ENCODE data around the gene HERC2. TPM values are rescaled to one million over a fixed set of nuclear protein-coding genes. Genes with fewer than 3 reads are reported as not detected.

Gene HERC2
- polyA plus RNA-seq, 1 of the 3 experiments (the other 2 are of a cell fraction): 22.3 TPM

DNA sequence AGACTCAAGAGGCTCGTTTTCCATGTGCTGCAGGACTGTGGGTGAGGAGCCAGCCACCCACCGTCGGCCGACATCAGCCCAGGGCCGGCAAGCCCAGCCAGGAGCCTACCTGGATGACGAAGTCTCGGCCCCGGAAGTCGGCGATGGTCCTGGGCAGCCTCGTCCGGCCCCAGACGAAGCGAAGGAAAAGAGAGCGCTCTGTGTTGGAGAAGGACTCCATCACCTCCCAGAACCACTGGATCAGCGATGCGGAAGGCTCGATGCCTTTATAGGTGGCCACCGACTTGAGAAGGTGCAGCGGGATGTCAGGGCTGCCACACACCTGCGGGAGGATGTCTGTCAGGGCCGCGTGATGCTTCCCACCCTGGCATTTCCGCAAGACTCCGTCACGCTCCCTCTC lies 209.0 kb downstream of the HERC2 start:
- no peak for DNase-seq
- H3K9me3 ChIP-seq: no peaks in the 10 kb centered on the region
- H3K4me1 ChIP-seq (ENCODE audit: control insufficient read depth in 1 of 2, insufficient read depth in 2 of 2, low read depth in 1 of 2, low read length in 1 of 2): no peaks in the 10 kb centered on the region
- ChIA-PET POLR2A (no interaction called here), CTCF (interaction anchor here (1.1 to 2.5 kb wide), 3 partner anchors 13 to 1222 kb away, joined by 3 to 19 read pairs (median 7); no protein-coding TSS in a partner anchor)
- H3K9ac ChIP-seq: no peak overlapping the region
- no peak overlapping the region for H3K27ac ChIP-seq (ENCODE audit: low read depth in 2 of 2, low read length in 1 of 2)
- H2AFZ ChIP-seq (ENCODE audit: low read depth): no peak overlapping the region
- 96% methylated on average over 19 of the region's 26 CpGs for WGBS (ENCODE audit: low lambda C conversion rate)
- peaks cover 4% of the 10 kb centered on the region for H3F3A ChIP-seq (replicated peaks; ENCODE audit: insufficient read depth)
- no peaks in the 10 kb centered on the region for H3K9me2 ChIP-seq
- no peak overlapping the region for H3K4me2 ChIP-seq
- H3K36me3 ChIP-seq (replicated peaks in 1 of 2; ENCODE audit: control insufficient read depth in 1 of 2, insufficient read depth in 2 of 2, low read length in 1 of 2): peaks cover 8 to 57% of the 10 kb centered on the region in 2 experiments
- H3K4me3 ChIP-seq (ENCODE audit: low read depth in 2 of 2, low read length in 1 of 2): no peak overlapping the region
- TF ChIP-seq POLR2AphosphoS5 (IDR thresholded peaks at IDR 0.05; ENCODE audit: low read depth, low read length) (no peak), TEAD4 (IDR thresholded peaks at IDR 0.05; ENCODE audit: borderline replicate concordance, insufficient read depth) (no peak), CHD2 (IDR thresholded peaks at IDR 0.05; ENCODE audit: low read length, partially characterized antibody) (no peak), YY1 (IDR thresholded peaks at IDR 0.05; ENCODE audit: low read depth) (no peak), GATA2 (CRISPR knock-in tag; IDR thresholded peaks at IDR 0.05) (no peak), TAF1 (IDR thresholded peaks at IDR 0.05; ENCODE audit: borderline replicate concordance, low read depth, low read length) (no peak), FOSL2 (IDR thresholded peaks at IDR 0.05; ENCODE audit: borderline replicate concordance, low read depth) (no peak), RXRA (IDR thresholded peaks at IDR 0.05; ENCODE audit: borderline replicate concordance, low read depth) (no peak), RFX5 (IDR thresholded peaks at IDR 0.05; ENCODE audit: low read length) (no peak), MXI1 (IDR thresholded peaks at IDR 0.05; ENCODE audit: low read depth, low read length) (no peak)
- TF ChIP-seq, protein P1, sequence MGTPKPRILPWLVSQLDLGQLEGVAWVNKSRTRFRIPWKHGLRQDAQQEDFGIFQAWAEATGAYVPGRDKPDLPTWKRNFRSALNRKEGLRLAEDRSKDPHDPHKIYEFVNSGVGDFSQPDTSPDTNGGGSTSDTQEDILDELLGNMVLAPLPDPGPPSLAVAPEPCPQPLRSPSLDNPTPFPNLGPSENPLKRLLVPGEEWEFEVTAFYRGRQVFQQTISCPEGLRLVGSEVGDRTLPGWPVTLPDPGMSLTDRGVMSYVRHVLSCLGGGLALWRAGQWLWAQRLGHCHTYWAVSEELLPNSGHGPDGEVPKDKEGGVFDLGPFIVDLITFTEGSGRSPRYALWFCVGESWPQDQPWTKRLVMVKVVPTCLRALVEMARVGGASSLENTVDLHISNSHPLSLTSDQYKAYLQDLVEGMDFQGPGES (IDR thresholded peaks at IDR 0.05; ENCODE audit: low read depth, low read length): no peak
- TF ChIP-seq, protein P2, sequence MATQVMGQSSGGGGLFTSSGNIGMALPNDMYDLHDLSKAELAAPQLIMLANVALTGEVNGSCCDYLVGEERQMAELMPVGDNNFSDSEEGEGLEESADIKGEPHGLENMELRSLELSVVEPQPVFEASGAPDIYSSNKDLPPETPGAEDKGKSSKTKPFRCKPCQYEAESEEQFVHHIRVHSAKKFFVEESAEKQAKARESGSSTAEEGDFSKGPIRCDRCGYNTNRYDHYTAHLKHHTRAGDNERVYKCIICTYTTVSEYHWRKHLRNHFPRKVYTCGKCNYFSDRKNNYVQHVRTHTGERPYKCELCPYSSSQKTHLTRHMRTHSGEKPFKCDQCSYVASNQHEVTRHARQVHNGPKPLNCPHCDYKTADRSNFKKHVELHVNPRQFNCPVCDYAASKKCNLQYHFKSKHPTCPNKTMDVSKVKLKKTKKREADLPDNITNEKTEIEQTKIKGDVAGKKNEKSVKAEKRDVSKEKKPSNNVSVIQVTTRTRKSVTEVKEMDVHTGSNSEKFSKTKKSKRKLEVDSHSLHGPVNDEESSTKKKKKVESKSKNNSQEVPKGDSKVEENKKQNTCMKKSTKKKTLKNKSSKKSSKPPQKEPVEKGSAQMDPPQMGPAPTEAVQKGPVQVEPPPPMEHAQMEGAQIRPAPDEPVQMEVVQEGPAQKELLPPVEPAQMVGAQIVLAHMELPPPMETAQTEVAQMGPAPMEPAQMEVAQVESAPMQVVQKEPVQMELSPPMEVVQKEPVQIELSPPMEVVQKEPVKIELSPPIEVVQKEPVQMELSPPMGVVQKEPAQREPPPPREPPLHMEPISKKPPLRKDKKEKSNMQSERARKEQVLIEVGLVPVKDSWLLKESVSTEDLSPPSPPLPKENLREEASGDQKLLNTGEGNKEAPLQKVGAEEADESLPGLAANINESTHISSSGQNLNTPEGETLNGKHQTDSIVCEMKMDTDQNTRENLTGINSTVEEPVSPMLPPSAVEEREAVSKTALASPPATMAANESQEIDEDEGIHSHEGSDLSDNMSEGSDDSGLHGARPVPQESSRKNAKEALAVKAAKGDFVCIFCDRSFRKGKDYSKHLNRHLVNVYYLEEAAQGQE (IDR thresholded peaks at IDR 0.05; ENCODE audit: low read depth, low read length): no peak
- no peaks in the 10 kb centered on the region for H3K79me2 ChIP-seq (ENCODE audit: insufficient read depth)
- H3K27me3 ChIP-seq (ENCODE audit: insufficient read depth): no peaks in the 10 kb centered on the region
- no peaks in the 10 kb centered on the region for H4K20me1 ChIP-seq (ENCODE audit: insufficient read depth)

Measured in SK-N-SH (cell line).